ENCODE data around the gene PCBP3.

Gene PCBP3

GRCh38 chr21:45753445-45753844 is 109.9 kb downstream of the PCBP3 start:
- DNase-seq (ENCODE audit: low read depth), result no peak

DNA sequence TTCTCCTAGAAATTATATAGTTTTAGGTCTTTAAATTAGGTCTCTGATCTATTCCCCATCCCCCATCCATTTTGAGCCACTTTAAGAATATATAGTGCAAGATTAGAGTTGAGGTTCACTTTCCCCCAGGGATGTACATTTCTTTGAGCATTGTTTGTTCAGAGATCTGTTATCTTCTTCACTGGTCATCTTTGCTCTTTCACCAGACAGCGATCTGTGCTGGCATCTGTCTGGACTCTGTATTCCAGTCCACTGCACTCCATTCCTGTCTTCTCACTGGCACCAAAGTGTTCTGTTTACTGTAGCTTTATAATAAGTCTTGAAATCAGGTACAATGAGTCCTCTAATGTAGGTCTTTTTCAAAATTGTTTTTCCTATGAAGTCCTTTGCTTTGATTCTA is 112.5 kb downstream of the PCBP3 start:
- DNase-seq (ENCODE audit: low read depth), result no peak

- DNase-seq (ENCODE audit: low read depth), result no peak
Measured at GRCh38 chr21:45756669-45757068, 113.1 kb downstream of the PCBP3 start.

- DNase-seq (ENCODE audit: low read depth), result no peak
Measured at GRCh38 chr21:45761704-45762103, 118.2 kb downstream of the PCBP3 start.

DNA sequence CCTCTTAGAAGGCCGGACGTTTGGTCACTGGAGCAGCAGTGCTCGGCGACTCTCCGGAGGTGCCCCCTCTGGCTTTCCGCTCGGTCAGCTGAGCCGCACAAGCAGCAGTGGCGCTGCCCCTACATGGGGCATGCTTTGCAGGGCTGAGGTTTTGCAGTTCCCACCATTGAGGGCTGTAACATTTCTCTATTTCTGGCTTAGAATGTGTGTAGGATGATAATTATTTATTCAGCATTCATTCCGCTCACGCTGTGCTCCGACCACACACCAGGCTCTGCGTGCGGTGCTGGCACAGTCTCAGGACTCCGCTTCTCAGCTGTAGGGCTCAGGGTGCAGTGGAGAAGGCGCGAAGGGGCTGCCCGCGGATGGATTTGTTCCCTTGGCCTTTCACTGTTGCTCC is 119.5 kb downstream of the PCBP3 start:
- DNase-seq (ENCODE audit: low read depth), result no peak

DNA sequence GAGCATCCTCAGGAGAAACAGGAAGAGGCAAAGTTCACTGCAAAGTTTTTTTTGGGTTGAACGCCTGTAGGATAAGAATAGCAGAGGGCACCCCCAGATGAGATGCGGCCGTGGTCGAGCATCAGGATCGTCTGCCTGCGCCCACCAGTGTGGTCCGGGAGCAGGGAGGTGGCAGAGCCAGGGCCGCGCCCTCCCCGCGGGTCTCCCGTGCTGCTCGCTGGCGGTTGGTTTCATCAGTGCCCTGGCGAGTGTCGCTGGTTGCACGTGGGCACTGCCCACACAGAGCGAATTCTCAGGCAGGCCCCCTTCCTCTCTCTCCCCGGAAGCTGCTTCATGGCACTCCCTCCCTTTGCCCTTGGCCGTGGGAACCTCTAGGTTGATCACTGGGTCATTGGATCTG is 120.0 kb downstream of the PCBP3 start:
- no peak for DNase-seq (ENCODE audit: low read depth)

DNA sequence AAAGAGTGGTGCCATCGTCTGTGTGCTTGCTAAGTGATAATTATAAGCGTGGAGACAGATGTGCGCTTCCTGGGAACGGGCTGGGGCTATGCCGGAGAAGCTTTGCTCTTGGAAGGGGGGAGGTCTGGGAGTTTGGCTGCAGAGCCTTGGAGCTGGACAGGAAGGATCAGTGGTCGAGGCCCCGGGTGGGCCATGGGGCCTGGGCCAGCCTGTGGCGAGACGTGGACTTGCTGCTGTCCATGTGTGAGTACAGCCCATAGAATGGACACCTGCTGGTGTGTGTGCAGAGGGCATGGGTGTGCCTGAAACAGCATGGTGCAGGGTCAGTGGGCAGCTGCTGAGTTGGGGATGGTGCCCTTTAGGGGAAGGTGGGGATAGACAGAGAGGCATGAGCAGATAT is 121.3 kb downstream of the PCBP3 start:
- no peak for DNase-seq (ENCODE audit: low read depth)

GRCh38 chr21:45765375-45765774 is 121.8 kb downstream of the PCBP3 start:
- DNase-seq (ENCODE audit: low read depth), result no peak

DNA sequence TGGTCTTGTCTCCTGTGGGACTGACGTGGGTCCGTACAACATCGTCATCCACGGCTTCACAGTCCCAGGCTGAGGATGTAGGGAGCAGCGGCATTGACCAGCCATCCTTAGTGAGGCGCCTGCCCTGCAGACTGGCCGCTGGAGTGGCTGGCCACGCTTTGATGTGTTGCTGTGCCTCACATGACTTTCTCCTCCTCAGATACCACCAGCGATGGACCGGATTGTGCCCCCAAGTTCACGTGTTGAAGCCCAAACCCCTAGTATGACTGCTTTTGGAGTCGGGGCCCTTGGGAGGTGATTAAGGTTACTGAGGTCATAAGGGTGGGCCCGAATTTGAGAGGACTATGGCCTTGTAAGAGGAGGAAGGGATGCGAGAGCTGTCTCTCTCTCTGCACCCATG is 122.5 kb downstream of the PCBP3 start:
- DNase-seq (ENCODE audit: low read depth), result no peak

DNA sequence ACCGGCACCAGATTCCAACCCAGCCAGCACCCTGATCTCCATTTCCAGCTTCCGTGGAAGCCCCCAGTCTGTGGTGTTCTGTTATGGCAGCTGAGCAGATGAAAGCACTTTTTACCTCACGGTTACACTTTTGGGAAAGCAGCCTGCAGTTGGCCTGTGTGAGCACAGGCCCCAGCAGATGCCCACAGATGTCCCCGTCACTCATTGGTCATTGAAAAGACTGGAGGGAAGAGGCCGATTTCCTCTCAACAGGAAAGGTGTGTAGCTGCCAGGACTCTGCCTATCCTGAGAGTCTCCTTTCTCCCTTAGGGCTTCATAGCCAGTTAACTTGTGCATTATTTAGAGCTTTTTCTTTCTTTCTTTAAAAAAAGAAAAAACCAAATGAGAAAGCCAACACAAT is 123.0 kb downstream of the PCBP3 start:
- no peak for DNase-seq (ENCODE audit: low read depth)

DNA sequence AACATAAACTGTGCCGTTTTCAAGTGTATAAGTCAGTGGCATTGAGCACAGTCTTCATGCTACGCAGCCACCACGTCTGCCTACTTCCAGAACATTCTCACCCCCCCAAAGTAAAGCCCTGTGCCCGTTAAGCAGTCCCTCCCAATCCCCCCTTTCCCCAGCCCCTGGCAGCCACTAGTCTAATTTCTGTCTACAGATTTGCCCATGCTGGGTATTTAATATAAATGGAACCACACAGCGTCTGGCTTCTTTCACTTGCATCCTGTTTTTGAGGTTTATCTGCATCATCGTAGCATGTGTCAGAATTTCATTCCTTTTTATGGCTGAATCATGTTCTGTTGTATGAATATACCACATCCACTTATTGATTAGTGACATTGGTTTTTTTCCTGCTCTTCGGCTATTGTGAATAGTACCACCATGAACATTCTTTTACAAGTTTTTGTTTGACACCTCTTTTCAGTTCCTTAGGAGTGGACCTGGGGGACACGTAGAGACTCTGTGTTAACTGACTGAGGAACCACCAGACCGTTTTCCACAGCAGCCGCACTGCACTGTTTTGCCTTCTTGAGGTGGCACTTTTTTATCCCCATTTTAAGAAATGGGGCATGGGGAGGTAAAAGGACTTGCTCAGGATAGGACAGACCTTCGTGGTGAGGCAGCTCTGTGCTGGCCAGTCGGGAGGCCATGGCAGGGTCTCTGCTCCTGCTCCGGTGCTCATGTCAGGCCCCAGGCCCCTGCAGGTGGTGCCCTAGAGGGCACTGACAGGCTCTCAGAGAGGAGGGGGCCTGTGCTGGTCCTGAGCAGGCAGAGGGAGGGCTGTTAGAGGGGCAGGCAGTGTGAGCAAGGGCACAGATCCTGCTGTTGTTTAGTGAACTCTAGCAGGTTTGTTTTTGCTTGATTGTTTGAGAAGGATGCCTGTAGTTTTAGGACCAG is 123.8 kb downstream of the PCBP3 start:
- DNase-seq (ENCODE audit: low read depth), result no peak

GRCh38 chr21:45768011-45768739 is 124.7 kb downstream of the PCBP3 start:
- DNase-seq (ENCODE audit: low read depth), result no peak

DNA sequence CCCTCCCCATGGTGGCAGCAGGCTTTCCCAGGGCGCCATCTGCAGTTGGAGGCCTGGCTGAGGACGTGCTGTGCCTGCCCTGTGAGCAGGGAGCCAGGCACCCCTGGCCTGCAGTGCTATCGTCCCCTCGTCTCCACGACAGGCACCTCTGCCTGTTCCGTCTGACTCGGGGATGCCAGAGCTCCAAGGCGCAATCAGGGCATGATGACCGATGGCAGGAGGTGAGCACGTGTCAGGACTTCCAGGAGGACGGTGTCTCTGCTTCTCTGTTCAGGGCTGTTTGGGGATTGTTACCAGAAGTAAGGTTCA is 125.2 kb downstream of the PCBP3 start:
- no peak for DNase-seq (ENCODE audit: low read depth)

- DNase-seq (ENCODE audit: low read depth), result no peak
Measured at GRCh38 chr21:45769294-45769693, 125.8 kb downstream of the PCBP3 start.

GRCh38 chr21:45769896-45770295 is 126.4 kb downstream of the PCBP3 start:
- DNase-seq (ENCODE audit: low read depth), result no peak

- DNase-seq (ENCODE audit: low read depth), result no peak
Measured at GRCh38 chr21:45772180-45772579, 128.7 kb downstream of the PCBP3 start.

DNA sequence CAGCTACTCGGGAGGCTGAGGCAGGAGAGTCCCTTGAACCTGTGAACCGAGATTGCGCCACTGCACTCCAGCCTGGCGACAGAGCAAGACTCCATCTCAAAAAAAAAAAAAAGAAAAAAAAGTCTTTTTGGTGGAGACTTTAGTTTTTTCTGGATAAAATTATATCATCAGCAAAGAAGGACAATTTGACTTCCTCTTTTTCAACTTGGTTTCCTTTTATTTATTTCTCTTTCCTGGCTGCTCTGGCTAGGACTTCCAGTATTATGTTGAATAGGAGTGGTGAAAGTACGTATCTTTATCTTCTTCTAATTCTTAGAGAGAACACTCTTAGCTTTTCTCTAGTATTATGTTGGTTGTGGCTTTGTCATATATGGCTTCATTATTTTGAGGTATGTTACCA is 130.8 kb downstream of the PCBP3 start:
- no peak for DNase-seq (ENCODE audit: low read depth)

- no peak for DNase-seq (ENCODE audit: low read depth)
Measured at GRCh38 chr21:45776971-45777370, 133.4 kb downstream of the PCBP3 start.

- no peak for DNase-seq (ENCODE audit: low read depth)
Measured at GRCh38 chr21:45778686-45779085, 135.2 kb downstream of the PCBP3 start.

GRCh38 chr21:45779226-45779625 is 135.7 kb downstream of the PCBP3 start:
- DNase-seq (ENCODE audit: low read depth), result no peak

DNA sequence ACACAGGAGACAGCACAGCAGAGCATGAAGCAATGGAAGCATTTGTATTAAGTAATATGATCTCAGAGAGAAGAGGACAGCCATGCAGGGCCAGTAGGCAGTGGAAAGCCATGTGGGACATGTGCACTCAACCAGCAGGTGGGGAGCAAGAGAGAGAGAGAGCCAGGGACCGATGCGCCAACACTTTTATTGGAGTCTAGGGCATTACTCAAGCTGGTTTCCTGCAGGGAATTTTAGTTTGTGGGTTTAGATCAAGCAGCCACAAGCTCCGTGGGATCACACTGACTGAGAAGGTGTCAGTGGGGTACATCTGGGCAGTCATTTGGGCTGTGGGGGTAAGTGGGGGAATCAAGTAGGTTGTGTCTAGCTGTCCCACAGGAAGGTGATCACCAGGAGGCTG is 137.1 kb downstream of the PCBP3 start:
- DNase-seq (ENCODE audit: low read depth), result no peak

DNA sequence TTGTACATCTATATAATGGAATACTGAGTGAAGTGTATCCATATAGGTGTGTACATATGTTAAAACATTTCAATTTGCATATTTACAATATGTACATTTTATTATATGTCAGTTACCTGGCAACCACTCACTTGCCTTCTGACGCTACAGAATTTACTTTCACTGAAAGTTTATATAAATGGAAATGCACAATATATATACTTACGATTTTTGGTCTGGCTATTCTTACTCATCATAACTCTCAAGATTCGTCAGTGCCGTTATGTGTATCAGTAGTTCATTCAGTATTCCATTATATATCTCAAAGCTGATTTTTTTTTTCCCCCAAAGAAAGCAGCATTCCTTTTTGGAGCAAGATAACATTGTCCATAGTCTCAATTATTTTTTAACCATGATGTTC is 138.2 kb downstream of the PCBP3 start:
- no peak for DNase-seq (ENCODE audit: low read depth)

- no peak for DNase-seq (ENCODE audit: low read depth)
Measured at GRCh38 chr21:45786660-45787059, 143.1 kb downstream of the PCBP3 start.

DNA sequence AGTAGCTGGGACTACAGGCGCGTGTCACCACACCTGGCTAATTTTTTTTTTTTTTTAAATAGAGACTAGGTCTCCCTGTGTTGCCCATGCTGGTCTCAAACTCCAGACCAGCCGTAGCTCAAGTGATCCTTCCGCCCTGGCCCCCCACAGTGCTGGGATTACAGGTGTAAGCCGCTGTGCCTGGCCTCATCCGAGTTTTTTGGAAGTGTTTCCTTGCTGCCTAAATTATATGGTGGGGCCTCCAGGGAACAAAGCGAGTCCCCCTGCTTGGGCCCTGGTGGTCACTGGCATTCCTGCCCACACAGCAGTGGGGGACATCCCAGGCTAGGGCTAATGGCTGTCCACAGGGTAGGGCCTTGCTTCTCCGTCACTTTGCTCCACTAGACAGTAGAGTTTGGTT is 143.8 kb downstream of the PCBP3 start:
- no peak for DNase-seq (ENCODE audit: low read depth)
